Measurements from ENCODE around the gene OR2A5. TPM values are rescaled to one million over a fixed set of nuclear protein-coding genes. Genes with fewer than 3 reads are reported as not detected.
"Not testable (repeated sequence)": the region's sequence is repeated elsewhere in the genome, so short reads cannot be mapped to it uniquely, and the experiment has no call there.

OR2A5 gene
- polyA plus RNA-seq, 2 of the 4 experiments (the other 2 are of a cell fraction): not detected

DNA sequence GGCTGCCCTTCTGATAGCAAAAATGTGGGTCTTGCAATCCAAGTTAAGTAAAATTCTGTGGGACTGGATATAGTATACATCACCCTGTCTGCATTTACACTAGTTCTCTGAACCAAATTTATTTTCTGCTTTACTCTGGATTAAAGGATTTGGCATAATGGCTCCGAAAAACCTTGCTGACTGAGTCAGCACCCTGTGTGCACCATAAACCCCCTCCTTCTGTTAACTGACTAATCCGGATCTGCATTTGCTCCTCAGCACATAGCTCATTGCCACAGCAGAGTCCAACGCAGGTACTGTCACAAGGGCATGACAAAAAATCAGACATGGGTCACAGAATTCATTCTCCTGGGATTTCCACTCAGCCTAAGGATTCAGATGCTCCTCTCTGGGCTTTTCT is 1.3 kb downstream of the OR2A5 start:
- Histone ChIP-seq H3K4me1 (no peaks in the 10 kb centered on the region), H3K9me3 (no peaks in the 10 kb centered on the region; the same call in 2 of the 3 replicates), H3K4me2 (no peak overlapping the region), H3K27ac (no peak overlapping the region), H3K4me3 (no peak overlapping the region)
- DNase-seq (ENCODE audit: low read depth in 1 of 2, low spot score in 1 of 2): no peak
- CTCF ChIA-PET: no interaction called here
- POLR2A ChIA-PET: no interaction called here
- no peak for ATAC-seq
- no peak for FAIRE-seq
- WGBS (ENCODE audit: missing lambda C conversion rate): 7% methylated on average over 3 of the region's 3 CpGs
- TF ChIP-seq ZNF302 (CRISPR knock-in tag; IDR thresholded peaks at IDR 0.05) (no peak), CEBPB (IDR thresholded peaks at IDR 0.05) (no peak), HOXB13 (CRISPR knock-in tag; IDR thresholded peaks at IDR 0.05; ENCODE audit: low read depth) (no peak), NPAS2 (CRISPR knock-in tag; IDR thresholded peaks at IDR 0.05; ENCODE audit: borderline replicate concordance) (no peak), FOSL2 (IDR thresholded peaks at IDR 0.05) (no peak), FOSL2 (CRISPR knock-in tag; IDR thresholded peaks at IDR 0.05) (no peak), NR3C1 (IDR thresholded peaks at IDR 0.05) (no peak), SREBF2 (IDR thresholded peaks at IDR 0.05) (no peak)
- TF ChIP-seq, protein P1, sequence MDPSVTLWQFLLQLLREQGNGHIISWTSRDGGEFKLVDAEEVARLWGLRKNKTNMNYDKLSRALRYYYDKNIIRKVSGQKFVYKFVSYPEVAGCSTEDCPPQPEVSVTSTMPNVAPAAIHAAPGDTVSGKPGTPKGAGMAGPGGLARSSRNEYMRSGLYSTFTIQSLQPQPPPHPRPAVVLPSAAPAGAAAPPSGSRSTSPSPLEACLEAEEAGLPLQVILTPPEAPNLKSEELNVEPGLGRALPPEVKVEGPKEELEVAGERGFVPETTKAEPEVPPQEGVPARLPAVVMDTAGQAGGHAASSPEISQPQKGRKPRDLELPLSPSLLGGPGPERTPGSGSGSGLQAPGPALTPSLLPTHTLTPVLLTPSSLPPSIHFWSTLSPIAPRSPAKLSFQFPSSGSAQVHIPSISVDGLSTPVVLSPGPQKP (IDR thresholded peaks at IDR 0.05; ENCODE audit: low read depth, low read length): no peak

DNA sequence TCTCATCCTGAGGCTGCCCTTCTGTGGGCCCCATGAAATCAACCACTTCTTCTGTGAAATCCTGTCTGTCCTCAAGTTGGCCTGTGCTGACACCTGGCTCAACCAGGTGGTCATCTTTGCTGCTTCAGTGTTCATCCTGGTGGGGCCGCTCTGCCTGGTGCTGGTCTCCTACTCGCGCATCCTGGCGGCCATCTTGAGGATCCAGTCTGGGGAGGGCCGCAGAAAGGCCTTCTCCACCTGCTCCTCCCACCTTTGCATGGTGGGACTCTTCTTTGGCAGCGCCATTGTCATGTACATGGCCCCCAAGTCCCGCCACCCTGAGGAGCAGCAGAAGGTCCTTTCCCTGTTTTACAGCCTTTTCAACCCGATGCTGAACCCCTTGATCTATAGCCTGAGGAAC is 2.1 kb downstream of the OR2A5 start:
- WGBS (ENCODE audit: missing lambda C conversion rate): 21% methylated on average over 7 of the region's 8 CpGs
- DNase-seq (ENCODE audit: low read depth in 1 of 2, low spot score in 1 of 2); H3K4me1 ChIP-seq; CTCF ChIA-PET; H3K4me2 ChIP-seq; H3K9me3 ChIP-seq; ATAC-seq; H3K4me3 ChIP-seq; FAIRE-seq; POLR2A ChIA-PET; H3K27ac ChIP-seq: not testable (repeated sequence)

DNA sequence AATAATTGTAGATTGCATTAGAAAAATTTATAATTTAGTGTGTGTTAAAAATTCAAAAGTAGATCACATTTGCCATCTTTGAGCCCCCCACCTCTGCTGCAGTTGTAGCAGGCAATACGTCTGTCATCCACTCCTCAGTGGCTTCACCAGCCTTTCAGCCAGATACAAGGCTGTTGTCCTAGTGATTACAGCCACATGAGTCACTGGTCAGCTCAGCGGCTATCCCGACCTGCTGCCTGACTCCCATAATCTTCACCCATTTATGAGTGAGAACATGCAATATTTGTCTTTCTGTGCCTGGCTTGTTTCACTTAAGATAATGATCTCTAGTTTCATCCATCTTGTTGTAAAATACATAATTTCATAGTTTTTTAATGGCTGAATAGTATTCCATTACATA is 9.2 kb downstream of the OR2A5 start:
- no peak overlapping the region for H3K4me3 ChIP-seq
- DNase-seq (ENCODE audit: low read depth in 1 of 2, low spot score in 1 of 2): peak; percentile 9 to 18
- 4% methylated on average over 3 of the region's 3 CpGs for WGBS (ENCODE audit: missing lambda C conversion rate)
- no peak for TF ChIP-seq RFX5 (IDR thresholded peaks at IDR 0.05)
- no peak for TF ChIP-seq RNF2 (IDR thresholded peaks at IDR 0.05; ENCODE audit: borderline replicate concordance, low read depth)
- TF ChIP-seq PHF8 (IDR thresholded peaks at IDR 0.05; ENCODE audit: borderline replicate concordance, low read depth): no peak
- TF ChIP-seq, protein P1 (IDR thresholded peaks at IDR 0.05; ENCODE audit: low read depth, low read length): no peak
- TF ChIP-seq BHLHE40 (IDR thresholded peaks at IDR 0.05; ENCODE audit: low read depth, low read length): no peak
- no peak for TF ChIP-seq KDM5A (IDR thresholded peaks at IDR 0.05)
- TF ChIP-seq, protein P2, sequence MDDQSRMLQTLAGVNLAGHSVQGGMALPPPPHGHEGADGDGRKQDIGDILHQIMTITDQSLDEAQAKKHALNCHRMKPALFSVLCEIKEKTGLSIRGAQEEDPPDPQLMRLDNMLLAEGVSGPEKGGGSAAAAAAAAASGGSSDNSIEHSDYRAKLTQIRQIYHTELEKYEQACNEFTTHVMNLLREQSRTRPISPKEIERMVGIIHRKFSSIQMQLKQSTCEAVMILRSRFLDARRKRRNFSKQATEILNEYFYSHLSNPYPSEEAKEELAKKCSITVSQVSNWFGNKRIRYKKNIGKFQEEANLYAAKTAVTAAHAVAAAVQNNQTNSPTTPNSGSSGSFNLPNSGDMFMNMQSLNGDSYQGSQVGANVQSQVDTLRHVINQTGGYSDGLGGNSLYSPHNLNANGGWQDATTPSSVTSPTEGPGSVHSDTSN (IDR thresholded peaks at IDR 0.05): no peak
- no peak for TF ChIP-seq RCOR1 (IDR thresholded peaks at IDR 0.05; ENCODE audit: low read depth, low read length)
- no peak for TF ChIP-seq ZFP36 (IDR thresholded peaks at IDR 0.05; ENCODE audit: borderline replicate concordance, partially characterized antibody)
- H3K9me3 ChIP-seq: no peaks in the 10 kb centered on the region; the same call in 2 of the 3 replicates
- peak; percentile 64 to 73; a peak in 4 of 6 replicates for ATAC-seq
- no peak overlapping the region for H3K4me2 ChIP-seq
- H3K27ac ChIP-seq: no peak overlapping the region
- FAIRE-seq: no peak
- H3K4me1 ChIP-seq: no peaks in the 10 kb centered on the region
- CTCF ChIA-PET: no interaction called here
- POLR2A ChIA-PET: no interaction called here

DNA sequence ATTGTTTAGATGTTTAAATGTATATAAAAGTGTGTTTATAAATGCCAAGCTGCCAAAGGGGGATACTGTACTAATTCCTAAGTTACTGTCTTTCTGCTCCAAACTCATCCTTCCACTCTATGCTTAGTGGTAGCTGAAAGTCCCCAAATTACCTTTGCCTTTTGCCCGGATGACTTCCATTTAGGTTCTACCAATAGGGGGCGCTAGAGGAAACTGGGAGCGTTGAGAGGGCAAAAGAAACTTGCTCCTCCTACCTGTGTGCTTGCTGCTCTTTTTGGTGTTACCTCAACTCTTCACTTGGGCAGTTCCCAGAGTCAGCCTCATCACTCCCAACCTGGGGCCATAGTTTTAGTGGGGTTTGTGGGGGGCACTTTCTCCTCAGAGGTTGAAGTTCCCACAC is 15.0 kb downstream of the OR2A5 start:
- TF ChIP-seq, protein P2 (IDR thresholded peaks at IDR 0.05): no peak
- TF ChIP-seq POLR2AphosphoS2 (conservative IDR thresholded peaks at IDR 0.05; ENCODE audit: low read length) (no peak), RAD21 (conservative IDR thresholded peaks at IDR 0.05 in 1 of 2, IDR thresholded peaks at IDR 0.05 in 1 of 2) (0 out of 5 replicates have a peak, but pooled peaks of 1 of the 2 experiments have one; percentile 3)
- CTCF ChIA-PET: interaction anchor here (1.5 kb wide), 1 partner anchor 23 kb away, joined by 4 read pairs; no protein-coding TSS in a partner anchor

More for the DNA sequence above, 15.0 kb downstream of the OR2A5 start:
- POLR2A ChIA-PET: no interaction called here
- Histone ChIP-seq H3K27ac (no peak overlapping the region), H3K4me3 (no peak overlapping the region), H3K4me1 (no peaks in the 10 kb centered on the region), H3K9me3 (no peaks in the 10 kb centered on the region), H3K4me2 (no peak overlapping the region)
- FAIRE-seq (no peak), DNase-seq (ENCODE audit: low read depth in 1 of 2, low spot score in 1 of 2) (no peak), ATAC-seq (no peak)
- 9% methylated on average over 3 of the region's 3 CpGs for WGBS (ENCODE audit: missing lambda C conversion rate)

Measured in A549 (cell line).